Tibial artery (tissue), 4 donors: ENCODE measurements around the gene SEMA5B.

ENCODE experiments used
- DNase-seq, 2 donors: peaks; one replicate each; pipeline ENCODE4 v3.0.0-alpha.2; 2019
- H3K27ac ChIP-seq, 2 donors: fragments of 200-600 bp; sonication (generic) in 1 of 2; 1 replicate in 1 of 2; 2 replicates in 1 of 2; pipeline ENCODE4 v1.5.1; 2018 to 2019; ENCODE audit warnings: mild to moderate bottlenecking in 1 of 2
- H3K27me3 ChIP-seq, 2 donors: fragments of 200-600 bp; sonication (generic) in 1 of 2; one replicate each; pipeline versions ENCODE4 v1.5.1 to v1.6.0; 2016 to 2019
- H3K36me3 ChIP-seq, 3 donors: fragments of 200-600 bp; sonication (generic) in 2 of 3; one replicate each; pipeline ENCODE4 v1.5.1; 2016 to 2019; ENCODE audit warnings: mild to moderate bottlenecking in 2 of 3
- H3K4me1 ChIP-seq, 4 donors: fragments of 200-600 bp; sonication (generic) in 2 of 4; 1 replicate in 3 of 4; 2 replicates in 1 of 4; pipeline ENCODE4 v1.5.1; 2016 to 2019
- H3K4me3 ChIP-seq, 2 donors: fragments of 200-600 bp; sonication (generic) in 1 of 2; 1 replicate in 1 of 2; 2 replicates in 1 of 2; pipeline ENCODE4 v1.5.1; 2018 to 2019; ENCODE audit warnings: mild to moderate bottlenecking in 2 of 2
- H3K9me3 ChIP-seq, 3 donors: fragments of 200-600 bp; sonication (generic) in 1 of 3; one replicate each; pipeline ENCODE4 v1.5.1; 2016 to 2019
- CTCF ChIP-seq, 2 experiments: fragments of 200-600 bp in 1 of 2; fragments of 450-650 bp in 1 of 2; IDR thresholded peaks; one replicate each; pipeline ENCODE4 v1.5.1; 2017 to 2019; ENCODE audit warnings: antibody characterized with exemption in 2 of 2, mild to moderate bottlenecking in 1 of 2, moderate library complexity in 1 of 2
- intact Hi-C: fragments of 100-400 bp; cut with DNase I; formaldehyde crosslinking; loops from one replicate; pipeline ENCODE4 v1.15.0; 2023; ENCODE audit warnings: low total_unique reads

SEMA5B gene

GRCh38 chr3:123027292-123028232 lies at the start of gene SEMA5B:
SEMA5B (minus strand) TSS chr3:123027763; CDS start chr3:122961263, 66,500 bp downstream.
- Histone ChIP-seq H3K27me3 (peaks cover 0 to 41% of the 10 kb centered on the region in 2 donors), H3K9me3 (no peaks in the 10 kb centered on the region), H3K36me3 (no peaks in the 10 kb centered on the region), H3K4me1 (peaks cover 0 to 28% (median 26%) of the 10 kb centered on the region in 4 donors), H3K27ac (peak within 1 kb of the TSS in 1 of 2 donors; percentile 4), H3K4me3 (peak within 1 kb of the TSS; percentile 51 to 64)
- DNase-seq, result peak in 1 of 2 donors; percentile 72
- intact Hi-C loops, result loop anchor here (2.0 to 5.0 kb wide), 2 partner anchors 85 to 230 kb away; no protein-coding TSS in a partner anchor
- TF ChIP-seq CTCF (IDR thresholded peaks at IDR 0.05), result peak in 1 of 2 experiments; percentile 41

GRCh38 chr3:123076496-123077418 lies 49.2 kb upstream of the SEMA5B start:
- no peaks in the 10 kb centered on the region for H3K27me3 ChIP-seq
- peak overlapping the region; percentile 64 to 70 for H3K27ac ChIP-seq
- peak; percentile 82 to 92 for DNase-seq
- no peaks in the 10 kb centered on the region for H3K36me3 ChIP-seq
- no peak for TF ChIP-seq CTCF (IDR thresholded peaks at IDR 0.05)
- intact Hi-C loops, result no loop called here
- no peak overlapping the region for H3K4me3 ChIP-seq
- no peaks in the 10 kb centered on the region for H3K9me3 ChIP-seq
- peaks cover 0 to 70% (median 40%) of the 10 kb centered on the region in 4 donors for H3K4me1 ChIP-seq

- no peak for TF ChIP-seq CTCF (IDR thresholded peaks at IDR 0.05)
- DNase-seq, result no peak
- H3K27me3 ChIP-seq, result no peaks in the 10 kb centered on the region
- H3K4me1 ChIP-seq, result peaks cover 0 to 70% (median 43%) of the 10 kb centered on the region in 4 donors
- H3K27ac ChIP-seq, result peak overlapping the region; percentile 64 to 70
- no peaks in the 10 kb centered on the region for H3K36me3 ChIP-seq
- no peak overlapping the region for H3K4me3 ChIP-seq
- H3K9me3 ChIP-seq, result no peaks in the 10 kb centered on the region
- intact Hi-C loops, result no loop called here
Measured at GRCh38 chr3:123076112-123076495, 48.5 kb upstream of the SEMA5B start.

- H3K9me3 ChIP-seq, result no peaks in the 10 kb centered on the region
- H3K4me3 ChIP-seq, result no peak overlapping the region
- H3K36me3 ChIP-seq, result no peaks in the 10 kb centered on the region
- TF ChIP-seq CTCF (IDR thresholded peaks at IDR 0.05), result no peak
- intact Hi-C loops, result no loop called here
- H3K4me1 ChIP-seq, result peaks cover 0 to 70% (median 45%) of the 10 kb centered on the region in 4 donors
- peak overlapping the region; percentile 64 to 70 for H3K27ac ChIP-seq
- H3K27me3 ChIP-seq, result no peaks in the 10 kb centered on the region
- no peak for DNase-seq
Measured at GRCh38 chr3:123075359-123075758, 47.8 kb upstream of the SEMA5B start.

GRCh38 chr3:123072564-123072963 lies 45.0 kb upstream of the SEMA5B start:
- Histone ChIP-seq H3K4me3 (no peak overlapping the region), H3K4me1 (peaks cover 0 to 66% (median 46%) of the 10 kb centered on the region in 4 donors), H3K9me3 (no peaks in the 10 kb centered on the region), H3K27ac (peak overlapping the region; percentile 25 to 52), H3K27me3 (no peaks in the 10 kb centered on the region), H3K36me3 (no peaks in the 10 kb centered on the region)
- no peak for TF ChIP-seq CTCF (IDR thresholded peaks at IDR 0.05)
- intact Hi-C loops, result no loop called here
- no peak for DNase-seq
